ENCODE results near the gene ALDH16A1.

ALDH16A1 gene

GRCh38 chr19:49463960-49464740 is 11.1 kb downstream of the ALDH16A1 start:
- no peak overlapping the region for H3K4me3 ChIP-seq (replicated peaks; ENCODE audit: insufficient read depth, low read length)
- H3K27me3 ChIP-seq (ENCODE audit: insufficient read depth, poor library complexity, severe bottlenecking): no peaks in the 10 kb centered on the region

GRCh38 chr19:49465371-49465770 is 12.3 kb downstream of the ALDH16A1 start:
- Histone ChIP-seq H3K27ac (replicated peaks) (no peak overlapping the region), H3K27me3 (ENCODE audit: insufficient read depth, poor library complexity, severe bottlenecking) (no peaks in the 10 kb centered on the region), H3K4me3 (replicated peaks; ENCODE audit: insufficient read depth, low read length) (no peak overlapping the region)
- no peak for TF ChIP-seq SPI1 (IDR thresholded peaks at IDR 0.05; ENCODE audit: borderline replicate concordance, low read depth)
- no peak for TF ChIP-seq POLR2AphosphoS5 (IDR thresholded peaks at IDR 0.05; ENCODE audit: low read depth)
- TF ChIP-seq CTCF (IDR thresholded peaks at IDR 0.05; ENCODE audit: insufficient read depth, low read length): no peak
- no peak for TF ChIP-seq REST (IDR thresholded peaks at IDR 0.05; ENCODE audit: insufficient replicate concordance, low read depth)
- no peak for TF ChIP-seq GABPA (IDR thresholded peaks at IDR 0.05; ENCODE audit: low read depth)
- no peak for DNase-seq (ENCODE audit: low read depth in 1 of 2, low spot score in 1 of 2)

More at GRCh38 chr19:49463960-49464740, 11.1 kb downstream of the ALDH16A1 start:
- DNase-seq (ENCODE audit: low read depth in 1 of 2, low spot score in 1 of 2): no peak
- no peak overlapping the region for H3K27ac ChIP-seq (replicated peaks)
- TF ChIP-seq POLR2AphosphoS5 (IDR thresholded peaks at IDR 0.05; ENCODE audit: low read depth) (no peak), CTCF (IDR thresholded peaks at IDR 0.05; ENCODE audit: insufficient read depth, low read length) (no peak), GABPA (IDR thresholded peaks at IDR 0.05; ENCODE audit: low read depth) (no peak), REST (IDR thresholded peaks at IDR 0.05; ENCODE audit: insufficient replicate concordance, low read depth) (no peak), SPI1 (IDR thresholded peaks at IDR 0.05; ENCODE audit: borderline replicate concordance, low read depth) (no peak)

- TF ChIP-seq GABPA (IDR thresholded peaks at IDR 0.05; ENCODE audit: low read depth) (no peak), POLR2AphosphoS5 (IDR thresholded peaks at IDR 0.05; ENCODE audit: low read depth) (no peak), SPI1 (IDR thresholded peaks at IDR 0.05; ENCODE audit: borderline replicate concordance, low read depth) (no peak), CTCF (IDR thresholded peaks at IDR 0.05; ENCODE audit: insufficient read depth, low read length) (no peak), REST (IDR thresholded peaks at IDR 0.05; ENCODE audit: insufficient replicate concordance, low read depth) (no peak)
- H3K27me3 ChIP-seq (ENCODE audit: insufficient read depth, poor library complexity, severe bottlenecking): no peaks in the 10 kb centered on the region
- H3K27ac ChIP-seq (replicated peaks): no peak overlapping the region
- DNase-seq (ENCODE audit: low read depth in 1 of 2, low spot score in 1 of 2): no peak
- H3K4me3 ChIP-seq (replicated peaks; ENCODE audit: insufficient read depth, low read length): no peak overlapping the region
Observed at GRCh38 chr19:49468199-49468598, 15.2 kb downstream of the ALDH16A1 start.

Measured in HL-60 (cell line).